ENCODE data around the gene SCFD2.
"Not testable (repeated sequence)": the region's sequence is repeated elsewhere in the genome, so short reads cannot be mapped to it uniquely, and the experiment has no call there.

The SCFD2 gene

DNA sequence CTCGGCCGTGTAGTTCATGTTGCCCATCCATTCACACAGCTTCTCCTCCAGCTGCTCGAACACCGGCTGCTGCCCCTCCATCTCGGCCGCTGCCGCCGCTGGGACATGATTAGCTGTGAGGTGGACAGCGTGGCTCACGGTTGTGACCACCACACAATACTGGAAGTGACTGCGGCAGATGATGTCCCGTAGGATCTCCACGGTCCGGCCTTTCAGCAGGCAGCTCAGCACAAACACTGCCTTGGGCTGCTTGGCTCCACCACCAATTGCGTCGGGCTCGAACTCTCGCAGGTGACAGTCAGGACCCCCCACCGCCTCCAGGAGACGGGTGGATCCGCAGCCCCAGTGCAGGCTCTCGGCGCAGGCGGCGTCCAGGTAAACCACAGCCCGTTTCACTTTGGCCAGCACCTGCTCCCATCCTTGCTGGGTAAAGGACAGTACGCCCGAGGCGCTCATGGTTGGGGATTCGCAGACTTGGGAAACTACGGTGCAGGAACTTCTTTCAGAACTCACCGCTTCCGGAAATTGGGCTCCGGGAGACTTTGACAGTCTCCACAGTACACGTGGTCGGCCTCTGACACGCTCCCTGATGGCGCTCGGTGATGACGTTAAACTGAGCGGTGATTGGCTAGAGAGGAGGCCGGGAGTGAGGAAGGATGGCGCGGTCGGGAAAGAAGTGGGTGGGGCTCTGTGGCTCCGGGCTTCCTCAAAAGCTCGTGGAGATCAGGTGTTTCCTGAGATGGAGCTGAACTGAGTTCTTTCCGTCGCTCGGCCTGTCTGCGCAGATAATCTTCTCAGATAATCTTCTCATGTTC lies at the start of gene SCFD2:
Gene SCFD2, minus strand, starts transcription at position 576 of the 815 bp plus-strand sequence.
- TF ChIP-seq, protein P1, sequence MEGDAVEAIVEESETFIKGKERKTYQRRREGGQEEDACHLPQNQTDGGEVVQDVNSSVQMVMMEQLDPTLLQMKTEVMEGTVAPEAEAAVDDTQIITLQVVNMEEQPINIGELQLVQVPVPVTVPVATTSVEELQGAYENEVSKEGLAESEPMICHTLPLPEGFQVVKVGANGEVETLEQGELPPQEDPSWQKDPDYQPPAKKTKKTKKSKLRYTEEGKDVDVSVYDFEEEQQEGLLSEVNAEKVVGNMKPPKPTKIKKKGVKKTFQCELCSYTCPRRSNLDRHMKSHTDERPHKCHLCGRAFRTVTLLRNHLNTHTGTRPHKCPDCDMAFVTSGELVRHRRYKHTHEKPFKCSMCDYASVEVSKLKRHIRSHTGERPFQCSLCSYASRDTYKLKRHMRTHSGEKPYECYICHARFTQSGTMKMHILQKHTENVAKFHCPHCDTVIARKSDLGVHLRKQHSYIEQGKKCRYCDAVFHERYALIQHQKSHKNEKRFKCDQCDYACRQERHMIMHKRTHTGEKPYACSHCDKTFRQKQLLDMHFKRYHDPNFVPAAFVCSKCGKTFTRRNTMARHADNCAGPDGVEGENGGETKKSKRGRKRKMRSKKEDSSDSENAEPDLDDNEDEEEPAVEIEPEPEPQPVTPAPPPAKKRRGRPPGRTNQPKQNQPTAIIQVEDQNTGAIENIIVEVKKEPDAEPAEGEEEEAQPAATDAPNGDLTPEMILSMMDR (conservative IDR thresholded peaks at IDR 0.05; ENCODE audit: control insufficient read depth, insufficient read depth, low read depth, low read length) = no peak
- DNase-seq (ENCODE audit: low read depth) = peak; percentile 97
- H3K4me3 ChIP-seq (ENCODE audit: control insufficient read depth, low read depth, low read length) = peak within 1 kb of the TSS; percentile 95

GRCh38 chr4:53409479-53409878 lies 43.6 kb upstream of the SCFD2 start:
- H3K4me3 ChIP-seq (ENCODE audit: control insufficient read depth, low read depth, low read length); DNase-seq (ENCODE audit: low read depth): not testable (repeated sequence)

DNA sequence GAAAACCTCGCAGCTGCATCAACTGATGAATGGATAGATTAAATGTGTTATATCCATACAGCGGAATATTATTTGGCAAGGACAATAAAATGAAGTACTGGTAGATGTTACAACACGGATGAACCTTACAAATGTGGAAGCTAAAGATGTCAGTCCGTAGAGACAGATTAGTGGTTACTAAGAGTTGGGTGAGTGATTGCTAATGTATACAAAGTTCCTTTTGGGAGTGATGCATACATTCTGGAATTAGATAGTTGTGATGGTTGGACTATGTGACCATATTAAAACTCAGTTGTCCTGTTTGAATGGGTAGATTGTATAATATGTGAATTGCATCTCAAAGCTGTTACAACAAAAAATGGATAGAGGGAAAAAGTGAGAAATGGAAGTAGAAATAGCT lies 14.4 kb upstream of the SCFD2 start:
- no peak overlapping the region for H3K4me3 ChIP-seq (ENCODE audit: control insufficient read depth, low read depth, low read length)
- TF ChIP-seq, protein P1 (conservative IDR thresholded peaks at IDR 0.05; ENCODE audit: control insufficient read depth, insufficient read depth, low read depth, low read length) = no peak
- peak; percentile 31 for DNase-seq (ENCODE audit: low read depth)

DNA sequence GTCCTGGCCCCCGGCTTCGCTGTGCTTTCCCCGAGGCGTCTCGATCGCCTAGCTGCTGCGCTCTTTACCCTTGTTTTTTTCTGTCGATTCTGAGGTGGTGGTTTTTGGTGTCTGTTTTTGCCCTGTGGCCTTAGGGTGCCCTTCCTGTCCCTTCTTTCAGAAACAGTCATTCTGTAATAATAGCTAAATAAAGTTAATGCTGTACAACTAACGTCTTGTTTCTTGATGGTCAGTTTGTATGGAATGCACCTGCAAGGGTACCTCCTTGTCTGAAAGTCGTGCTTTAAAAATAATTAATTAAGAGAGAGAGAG lies 12.3 kb upstream of the SCFD2 start:
- DNase-seq (ENCODE audit: low read depth) = no peak
- H3K4me3 ChIP-seq (ENCODE audit: control insufficient read depth, low read depth, low read length) = peak overlapping the region; percentile 79
- TF ChIP-seq, protein P1 (conservative IDR thresholded peaks at IDR 0.05; ENCODE audit: control insufficient read depth, insufficient read depth, low read depth, low read length) = no peak

GRCh38 chr4:53377319-53378170 lies 11.7 kb upstream of the SCFD2 start, which contains the start of gene FIP1L1:
FIP1L1 (plus strand) TSS chr4:53377641; CDS start chr4:53377839, 198 bp downstream.
- DNase-seq (ENCODE audit: low read depth) = peak; percentile 87
- TF ChIP-seq, protein P1 (conservative IDR thresholded peaks at IDR 0.05; ENCODE audit: control insufficient read depth, insufficient read depth, low read depth, low read length) = no peak
- peak within 1 kb of the TSS; percentile 79 for H3K4me3 ChIP-seq (ENCODE audit: control insufficient read depth, low read depth, low read length)

- peak; percentile 20 for DNase-seq (ENCODE audit: low read depth)
- H3K4me3 ChIP-seq (ENCODE audit: control insufficient read depth, low read depth, low read length) = peak overlapping the region; percentile 79
- TF ChIP-seq, protein P1 (conservative IDR thresholded peaks at IDR 0.05; ENCODE audit: control insufficient read depth, insufficient read depth, low read depth, low read length) = no peak
These were observed 11.0 kb upstream of the SCFD2 start for GRCh38 chr4:53376900-53377299.

GRCh38 chr4:53374777-53375258 lies 9.0 kb upstream of the SCFD2 start:
- TF ChIP-seq, protein P1 (conservative IDR thresholded peaks at IDR 0.05; ENCODE audit: control insufficient read depth, insufficient read depth, low read depth, low read length) = no peak

More at GRCh38 chr4:53374777-53375258, 9.0 kb upstream of the SCFD2 start:
- no peak for DNase-seq (ENCODE audit: low read depth)
- H3K4me3 ChIP-seq (ENCODE audit: control insufficient read depth, low read depth, low read length) = no peak overlapping the region

Measured in fibroblast of mammary gland (primary cell).